Activated CD8-positive, alpha-beta memory T cell treated with anti-CD3 and anti-CD28 coated beads for 48 hours (primary cell): Measurements from ENCODE around the gene CACNA2D3.

Experiments used
- DNase-seq, 3 experiments: peaks; one replicate each; pipeline ENCODE4 v3.0.0-alpha.2; 2020; ENCODE audit warnings: low read depth in 2 of 3, low spot score in 2 of 3

CACNA2D3 gene

GRCh38 chr3:54654776-54655175, 532.4 kb downstream of the CACNA2D3 start:
- DNase-seq, result no peak

DNA sequence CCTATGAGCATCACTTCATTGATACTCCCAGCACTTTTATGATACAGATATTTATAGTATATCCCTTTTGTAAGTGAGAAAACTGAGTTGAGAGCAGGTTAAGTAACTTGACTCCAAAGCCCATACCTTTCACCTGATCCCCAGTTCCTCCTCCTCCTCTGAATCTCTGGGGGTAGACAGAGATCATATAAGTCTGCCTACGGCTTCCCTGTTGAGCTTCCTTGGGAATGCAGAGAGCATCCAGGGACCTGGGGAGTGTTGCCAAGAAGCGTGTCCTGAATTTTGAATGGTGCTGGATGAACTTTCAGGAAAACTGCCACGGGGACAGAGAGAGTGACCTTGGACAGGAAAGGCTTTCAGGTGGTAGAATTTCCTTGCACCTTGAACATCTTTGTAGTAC, 537.0 kb downstream of the CACNA2D3 start:
- DNase-seq, result no peak

DNA sequence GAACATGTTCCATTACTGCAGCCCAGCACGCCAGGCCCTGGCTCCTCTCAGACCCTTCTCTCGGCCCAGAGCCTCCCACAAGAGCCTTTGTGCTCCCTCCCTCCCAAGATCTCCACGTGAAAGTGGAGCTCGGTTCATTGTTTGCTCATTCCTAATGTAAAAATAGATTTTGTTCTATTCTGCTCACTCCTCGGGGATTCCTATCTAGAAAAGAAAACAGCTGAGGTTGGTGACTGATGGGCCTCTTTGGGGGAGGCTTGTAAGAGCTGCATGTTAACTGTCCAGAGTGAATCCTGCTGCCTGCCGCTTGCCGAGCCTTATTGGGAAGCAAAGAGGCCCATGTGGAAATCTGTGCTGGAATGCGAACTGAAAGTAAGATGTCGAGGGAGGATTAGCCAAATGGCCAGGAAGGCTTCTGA, 538.4 kb downstream of the CACNA2D3 start:
- DNase-seq, result no peak

GRCh38 chr3:54661151-54661550, 538.8 kb downstream of the CACNA2D3 start:
- DNase-seq, result no peak

GRCh38 chr3:54663501-54664011, 541.2 kb downstream of the CACNA2D3 start:
- DNase-seq, result no peak

- DNase-seq, result no peak
Measured at GRCh38 chr3:54665016-54665600, 542.8 kb downstream of the CACNA2D3 start.

- DNase-seq, result no peak
Measured at GRCh38 chr3:54668236-54668635, 545.9 kb downstream of the CACNA2D3 start.

DNA sequence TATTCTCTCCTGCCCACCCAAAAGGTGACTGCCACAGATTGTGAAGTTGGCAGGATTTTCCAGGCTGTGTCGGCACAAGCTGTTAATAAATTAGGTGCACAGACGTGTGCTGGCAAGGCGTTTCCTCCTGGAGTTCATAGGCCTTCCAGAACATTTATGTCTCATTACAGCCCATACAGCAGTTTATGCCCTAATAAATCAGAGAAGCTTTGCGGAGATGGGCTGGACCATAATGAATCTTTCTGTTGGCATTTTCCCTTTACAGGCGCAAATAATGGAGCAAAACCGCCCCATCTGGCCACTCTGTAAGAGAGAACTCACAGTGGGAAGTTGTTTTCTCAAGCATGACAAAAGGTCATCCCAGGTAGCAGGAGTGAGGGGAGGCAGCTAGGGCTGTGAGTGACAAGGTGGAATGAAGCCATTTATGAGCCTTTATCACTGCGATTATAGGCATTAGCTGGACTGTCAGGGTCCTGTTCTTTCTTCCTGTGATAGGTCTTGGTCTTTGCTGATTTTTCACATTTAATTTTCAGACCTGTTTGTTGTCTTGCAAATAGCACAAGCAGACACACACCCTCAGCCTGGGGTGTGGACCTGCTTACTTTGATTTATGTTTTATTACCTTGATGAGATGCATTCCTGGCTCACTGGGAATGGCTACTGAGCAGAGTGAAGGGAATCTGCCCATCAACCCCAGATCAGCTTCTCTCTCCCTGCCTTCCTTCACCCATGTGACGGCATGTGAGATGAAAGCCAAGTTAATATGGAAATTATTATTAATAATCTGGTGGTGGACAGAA, 548.0 kb downstream of the CACNA2D3 start:
- no peak for DNase-seq

- DNase-seq, result no peak
Measured at GRCh38 chr3:54671511-54671910, 549.2 kb downstream of the CACNA2D3 start.

GRCh38 chr3:54676087-54676486, 553.7 kb downstream of the CACNA2D3 start:
- no peak for DNase-seq

- DNase-seq, result no peak
Measured at GRCh38 chr3:54681706-54682105, 559.4 kb downstream of the CACNA2D3 start.

GRCh38 chr3:54685213-54685612, 562.9 kb downstream of the CACNA2D3 start:
- DNase-seq, result no peak

GRCh38 chr3:54691289-54691771, 569.0 kb downstream of the CACNA2D3 start:
- no peak for DNase-seq

DNA sequence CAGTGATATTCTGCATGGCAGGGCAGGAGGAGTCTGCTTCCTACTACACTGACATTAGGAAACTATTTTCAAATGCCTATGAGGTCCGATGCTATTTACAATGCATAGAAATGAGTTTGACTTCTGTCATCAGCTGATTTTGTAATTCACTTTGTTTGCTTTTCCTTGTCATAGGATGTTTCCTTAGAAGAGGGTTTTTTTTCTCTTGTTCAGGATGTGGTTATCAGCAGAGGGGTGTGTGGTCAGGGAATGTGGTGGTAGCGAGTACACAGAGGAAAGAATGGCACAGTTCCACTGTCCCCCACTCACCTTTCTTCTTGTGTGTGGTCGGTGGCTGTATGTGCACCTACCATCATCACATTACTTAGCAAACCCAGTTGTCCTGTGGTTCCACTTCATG, 574.0 kb downstream of the CACNA2D3 start:
- no peak for DNase-seq

- DNase-seq, result no peak
Measured at GRCh38 chr3:54698054-54698453, 575.7 kb downstream of the CACNA2D3 start.

DNA sequence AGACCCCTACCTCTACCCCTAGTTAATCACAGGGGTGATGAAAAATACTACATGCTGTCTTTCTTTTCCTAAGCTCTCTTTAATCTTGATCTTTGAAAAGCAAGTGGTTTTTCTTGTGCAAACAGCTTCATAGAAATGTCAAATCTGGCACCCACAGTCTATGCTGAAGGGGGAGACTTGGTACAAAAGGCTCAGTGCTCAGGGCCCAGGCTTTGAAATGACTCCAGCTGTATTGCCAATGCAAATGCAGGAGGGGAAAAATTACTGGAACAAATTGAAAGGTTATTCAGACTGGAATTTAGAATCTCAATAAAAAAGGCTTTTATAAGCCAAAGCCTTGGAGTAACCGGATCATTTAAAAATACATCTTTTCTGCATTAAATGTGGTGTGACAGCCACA, 581.6 kb downstream of the CACNA2D3 start:
- DNase-seq, result no peak

- DNase-seq, result no peak
Measured at GRCh38 chr3:54705730-54706129, 583.4 kb downstream of the CACNA2D3 start.

- no peak for DNase-seq
Measured at GRCh38 chr3:54706738-54707137, 584.4 kb downstream of the CACNA2D3 start.

GRCh38 chr3:54709785-54710184, 587.4 kb downstream of the CACNA2D3 start:
- DNase-seq, result no peak

DNA sequence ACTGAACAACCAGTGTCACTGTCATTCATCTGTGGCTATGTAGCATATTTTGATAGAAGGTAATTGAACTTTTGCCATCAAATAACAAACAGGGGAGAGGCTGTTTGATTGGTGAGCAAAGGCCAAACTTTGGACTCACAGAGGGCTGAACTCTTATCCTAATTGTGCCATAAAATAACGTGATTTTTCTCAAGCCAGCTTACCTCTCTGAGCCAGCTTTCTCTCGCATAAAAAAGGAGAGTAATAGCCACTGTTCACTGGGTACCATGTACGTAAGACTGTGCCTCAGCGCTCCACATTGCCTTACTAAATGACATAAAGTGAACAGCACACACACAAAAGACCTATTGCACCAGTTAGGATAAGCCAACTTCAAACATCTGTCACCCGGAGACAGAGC, 588.6 kb downstream of the CACNA2D3 start:
- DNase-seq, result no peak

DNA sequence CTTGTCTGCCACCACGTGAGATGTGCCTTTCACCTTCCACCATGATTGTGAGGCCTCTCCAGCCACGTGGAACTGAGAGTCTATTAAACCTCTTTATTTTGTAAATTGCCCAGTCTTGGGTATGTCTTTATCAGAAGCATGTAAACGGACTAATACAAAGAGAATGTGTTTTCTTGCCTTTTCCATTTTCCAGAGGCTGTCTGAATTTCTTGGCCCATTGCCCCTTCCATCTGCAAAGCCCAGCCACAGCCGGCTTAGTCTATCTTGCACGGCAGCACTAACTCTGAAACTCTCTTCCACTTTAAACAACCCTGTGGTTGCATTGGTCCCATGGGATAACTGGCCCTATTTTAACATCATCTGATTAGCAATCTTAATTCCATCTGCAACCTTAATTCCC, 590.2 kb downstream of the CACNA2D3 start:
- DNase-seq, result no peak

GRCh38 chr3:54713031-54713430, 590.7 kb downstream of the CACNA2D3 start:
- no peak for DNase-seq
